HepG2 (cell line): ENCODE data around the gene UAP1L1. TPM values are rescaled to one million over a fixed set of nuclear protein-coding genes. Genes with fewer than 3 reads are reported as not detected.

ENCODE experiments used
- CBX2 ChIP-seq, 2 experiments: fragments of 200-600 bp in 1 of 2; sonication (generic); formaldehyde crosslinking in 1 of 2; IDR thresholded peaks; 2 replicates each; pipeline versions ENCODE4 v1.7.0 to v1.8.1; 2018 to 2022; ENCODE audit warnings: low read depth in 2 of 2, low read length in 1 of 2, mild to moderate bottlenecking in 1 of 2, missing genetic modification reagents in 1 of 2
- CHD4 ChIP-seq: fragments of 200-600 bp; sonication (generic); IDR thresholded peaks from 2 replicates; pipeline ENCODE4 v1.7.0; 2017; ENCODE audit warnings: mild to moderate bottlenecking, low read length, borderline replicate concordance
- HCFC1 ChIP-seq: fragments of 150-350 bp; IDR thresholded peaks from 2 replicates; pipeline ENCODE4 v1.6.1; 2014; ENCODE audit warnings: low read depth, low read length
- HNRNPUL1 ChIP-seq: fragments of 200-400 bp; formaldehyde crosslinking; IDR thresholded peaks from 2 replicates; pipeline ENCODE4 v1.6.1; 2017; ENCODE audit warnings: low read depth, mild to moderate bottlenecking, low read length, moderate library complexity
- KDM4B ChIP-seq: sonication (generic); formaldehyde crosslinking; IDR thresholded peaks from 2 replicates; pipeline ENCODE4 v1.4.0; 2020; ENCODE audit warnings: missing genetic modification reagents
- LCORL ChIP-seq, 2 experiments: fragments of 450-650 bp in 1 of 2; sonication (generic) in 1 of 2; formaldehyde crosslinking in 1 of 2; IDR thresholded peaks; 2 replicates each; pipeline versions ENCODE4 v1.5.0 to v1.6.1; 2017 to 2020; ENCODE audit warnings: antibody characterized with exemption in 1 of 2, missing genetic modification reagents in 1 of 2
- MED8 ChIP-seq: sonication (generic); formaldehyde crosslinking; IDR thresholded peaks from 2 replicates; pipeline ENCODE4 v1.8.1; 2023; ENCODE audit warnings: mild to moderate bottlenecking, missing genetic modification reagents; ENCODE audit not compliant: insufficient replicate concordance
- MIXL1 ChIP-seq: IDR thresholded peaks from 2 replicates; pipeline ENCODE4 v1.6.1; 2016
- RNF2 ChIP-seq: fragments of 450-650 bp; conservative IDR thresholded peaks from 2 replicates; pipeline ENCODE4 v1.6.1; 2016; ENCODE audit warnings: low read depth
- SATB2 ChIP-seq: sonication (generic); formaldehyde crosslinking; IDR thresholded peaks from 2 replicates; pipeline ENCODE4 v1.5.0; 2020; ENCODE audit warnings: missing genetic modification reagents
- SMARCC2 ChIP-seq: fragments of 450-650 bp; IDR thresholded peaks from 2 replicates; pipeline ENCODE4 v1.6.1; 2017; ENCODE audit warnings: antibody characterized with exemption, mild to moderate bottlenecking
- ZHX2 ChIP-seq, 2 experiments: sonication (generic) in 1 of 2; formaldehyde crosslinking in 1 of 2; IDR thresholded peaks; 2 replicates each; pipeline versions ENCODE4 v1.6.1 to v1.9.0; 2014 to 2022; ENCODE audit warnings: antibody characterized with exemption in 1 of 2, borderline replicate concordance in 1 of 2, inconsistent platforms in 1 of 2, low read depth in 1 of 2, missing genetic modification reagents in 1 of 2
- ZSCAN22 ChIP-seq: sonication (generic); formaldehyde crosslinking; IDR thresholded peaks from 2 replicates; pipeline ENCODE4 v1.4.0; 2020; ENCODE audit warnings: mild to moderate bottlenecking, missing genetic modification reagents
- polyA plus RNA-seq, 8 experiments: library from polyadenylated mRNA; depleted of rRNA in 3 of 8; stranded (reverse) in 7 of 8; unstranded in 1 of 8; fragments of >200 nt; fragmentation: Illumina TruSeq in 4 of 8; extraction: Trizol in 4 of 8; gene quantifications; 2 replicates each; pipeline versions ENCODE4 v1.2.1 to v1.2.3, GENCODE V29; 2011 to 2016; ENCODE audit warnings: low read depth in 4 of 8, missing spikeins in 1 of 8, mixed read lengths in 1 of 8; ENCODE audit not compliant: insufficient read depth in 1 of 8
- total RNA-seq, 5 experiments: library from RNA; depleted of rRNA; stranded (reverse); fragments of >200 nt; fragmentation: Illumina TruSeq; extraction: Trizol; gene quantifications; 2 replicates each; pipeline ENCODE4 v1.2.3, GENCODE V29; 2016; ENCODE audit warnings: low read depth in 1 of 5
- TF ChIP-seq, protein P1 (sequence below): sonication (generic); formaldehyde crosslinking; IDR thresholded peaks from 2 replicates; pipeline ENCODE4 v1.5.0; 2020; ENCODE audit warnings: missing genetic modification reagents, mild to moderate bottlenecking, borderline replicate concordance
- TF ChIP-seq, protein P2 (sequence below): sonication (generic); formaldehyde crosslinking; IDR thresholded peaks from 2 replicates; pipeline ENCODE4 v1.4.0; 2020; ENCODE audit warnings: mild to moderate bottlenecking, missing genetic modification reagents
- TF ChIP-seq, protein P3 (sequence below): sonication (generic); formaldehyde crosslinking; conservative IDR thresholded peaks from 2 replicates; pipeline ENCODE4 v1.8.0; 2022; ENCODE audit warnings: missing genetic modification reagents
- TF ChIP-seq, protein P4 (sequence below): sonication (generic); formaldehyde crosslinking; IDR thresholded peaks from 2 replicates; pipeline ENCODE4 v1.4.0; 2020; ENCODE audit warnings: missing genetic modification reagents

Gene UAP1L1
- total and polyA plus RNA-seq, 2 of the 13 experiments (the other 11 are each of a cell fraction or from before 2014, with no cell fraction given) = 5.4 to 6.4 TPM

- TF ChIP-seq, protein P1, sequence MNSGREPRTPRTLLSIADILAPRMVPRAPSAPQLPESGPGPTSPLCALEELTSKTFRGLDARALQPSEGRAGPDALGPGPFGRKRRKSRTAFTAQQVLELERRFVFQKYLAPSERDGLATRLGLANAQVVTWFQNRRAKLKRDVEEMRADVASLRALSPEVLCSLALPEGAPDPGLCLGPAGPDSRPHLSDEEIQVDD (CRISPR knock-in tag) = no peak
- TF ChIP-seq MED8 (CRISPR knock-in tag) (no peak), SMARCC2 (no peak), RNF2 (no peak), MIXL1 (CRISPR knock-in tag) (no peak), SATB2 (CRISPR knock-in tag) (no peak), KDM4B (no peak), HNRNPUL1 (no peak), ZHX2 (IDR thresholded peaks at IDR 0.05; ENCODE audit: low read depth) (no peak), ZHX2 (CRISPR knock-in tag; IDR thresholded peaks at IDR 0.05; ENCODE audit: borderline replicate concordance) (no peak), CHD4 (no peak), ZSCAN22 (CRISPR knock-in tag) (no peak), HCFC1 (no peak), CBX2 (IDR thresholded peaks at IDR 0.05; ENCODE audit: low read depth, low read length) (no peak), CBX2 (CRISPR knock-in tag; IDR thresholded peaks at IDR 0.05; ENCODE audit: low read depth) (no peak), LCORL (IDR thresholded peaks at IDR 0.05) (no peak), LCORL (CRISPR knock-in tag; IDR thresholded peaks at IDR 0.05) (peak; percentile 37; the same call in 1 of the 2 replicates)
- TF ChIP-seq, protein P2, sequence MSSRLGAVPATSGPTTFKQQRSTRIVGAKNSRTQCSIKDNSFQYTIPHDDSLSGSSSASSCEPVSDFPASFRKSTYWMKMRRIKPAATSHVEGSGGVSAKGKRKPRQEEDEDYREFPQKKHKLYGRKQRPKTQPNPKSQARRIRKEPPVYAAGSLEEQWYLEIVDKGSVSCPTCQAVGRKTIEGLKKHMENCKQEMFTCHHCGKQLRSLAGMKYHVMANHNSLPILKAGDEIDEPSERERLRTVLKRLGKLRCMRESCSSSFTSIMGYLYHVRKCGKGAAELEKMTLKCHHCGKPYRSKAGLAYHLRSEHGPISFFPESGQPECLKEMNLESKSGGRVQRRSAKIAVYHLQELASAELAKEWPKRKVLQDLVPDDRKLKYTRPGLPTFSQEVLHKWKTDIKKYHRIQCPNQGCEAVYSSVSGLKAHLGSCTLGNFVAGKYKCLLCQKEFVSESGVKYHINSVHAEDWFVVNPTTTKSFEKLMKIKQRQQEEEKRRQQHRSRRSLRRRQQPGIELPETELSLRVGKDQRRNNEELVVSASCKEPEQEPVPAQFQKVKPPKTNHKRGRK (CRISPR knock-in tag) = no peak
- TF ChIP-seq, protein P3, sequence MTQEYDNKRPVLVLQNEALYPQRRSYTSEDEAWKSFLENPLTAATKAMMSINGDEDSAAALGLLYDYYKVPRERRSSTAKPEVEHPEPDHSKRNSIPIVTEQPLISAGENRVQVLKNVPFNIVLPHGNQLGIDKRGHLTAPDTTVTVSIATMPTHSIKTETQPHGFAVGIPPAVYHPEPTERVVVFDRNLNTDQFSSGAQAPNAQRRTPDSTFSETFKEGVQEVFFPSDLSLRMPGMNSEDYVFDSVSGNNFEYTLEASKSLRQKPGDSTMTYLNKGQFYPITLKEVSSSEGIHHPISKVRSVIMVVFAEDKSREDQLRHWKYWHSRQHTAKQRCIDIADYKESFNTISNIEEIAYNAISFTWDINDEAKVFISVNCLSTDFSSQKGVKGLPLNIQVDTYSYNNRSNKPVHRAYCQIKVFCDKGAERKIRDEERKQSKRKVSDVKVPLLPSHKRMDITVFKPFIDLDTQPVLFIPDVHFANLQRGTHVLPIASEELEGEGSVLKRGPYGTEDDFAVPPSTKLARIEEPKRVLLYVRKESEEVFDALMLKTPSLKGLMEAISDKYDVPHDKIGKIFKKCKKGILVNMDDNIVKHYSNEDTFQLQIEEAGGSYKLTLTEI = no peak
- TF ChIP-seq, protein P4, sequence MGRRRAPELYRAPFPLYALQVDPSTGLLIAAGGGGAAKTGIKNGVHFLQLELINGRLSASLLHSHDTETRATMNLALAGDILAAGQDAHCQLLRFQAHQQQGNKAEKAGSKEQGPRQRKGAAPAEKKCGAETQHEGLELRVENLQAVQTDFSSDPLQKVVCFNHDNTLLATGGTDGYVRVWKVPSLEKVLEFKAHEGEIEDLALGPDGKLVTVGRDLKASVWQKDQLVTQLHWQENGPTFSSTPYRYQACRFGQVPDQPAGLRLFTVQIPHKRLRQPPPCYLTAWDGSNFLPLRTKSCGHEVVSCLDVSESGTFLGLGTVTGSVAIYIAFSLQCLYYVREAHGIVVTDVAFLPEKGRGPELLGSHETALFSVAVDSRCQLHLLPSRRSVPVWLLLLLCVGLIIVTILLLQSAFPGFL (CRISPR knock-in tag) = no peak
Observed at GRCh38 chr9:137110911-137111787, 33.8 kb downstream of the UAP1L1 start (continued).
